HG02678 (cell line): ENCODE measurements around the gene GPR25.

ENCODE experiments used
- ATAC-seq: cut with Tn5 transposase; IDR thresholded peaks from one replicate; pipeline ENCODE4 v1.9.1; 2021; ENCODE audit warnings: mild to moderate bottlenecking, moderate library complexity; ENCODE audit not compliant: unreplicated experiment

The GPR25 gene

DNA sequence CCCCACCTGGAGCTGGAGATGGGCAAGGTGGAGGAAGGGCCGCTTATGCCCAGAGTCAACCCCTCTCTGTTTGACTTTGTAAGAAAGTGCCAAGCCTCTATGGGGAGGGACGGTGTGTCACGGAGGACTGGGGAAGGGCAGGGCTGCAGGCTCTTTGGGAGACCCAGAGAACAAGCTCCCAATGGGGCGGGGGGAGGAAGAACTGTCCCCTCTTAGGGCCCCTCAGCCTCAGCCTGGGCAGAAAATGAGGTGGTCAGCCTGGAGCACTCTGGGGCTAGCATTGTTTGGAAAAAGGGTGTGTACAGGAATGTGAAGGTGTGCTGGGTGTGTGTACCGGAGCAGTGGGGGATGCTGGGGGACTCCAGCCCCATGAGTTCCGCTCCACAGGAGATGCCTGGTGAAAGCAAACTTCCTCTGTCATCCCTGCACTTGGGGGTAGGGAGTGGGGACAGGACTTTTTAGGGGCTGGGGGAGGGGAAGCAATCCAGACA lies 20.7 kb downstream of the GPR25 start:
- ATAC-seq, result no peak

DNA sequence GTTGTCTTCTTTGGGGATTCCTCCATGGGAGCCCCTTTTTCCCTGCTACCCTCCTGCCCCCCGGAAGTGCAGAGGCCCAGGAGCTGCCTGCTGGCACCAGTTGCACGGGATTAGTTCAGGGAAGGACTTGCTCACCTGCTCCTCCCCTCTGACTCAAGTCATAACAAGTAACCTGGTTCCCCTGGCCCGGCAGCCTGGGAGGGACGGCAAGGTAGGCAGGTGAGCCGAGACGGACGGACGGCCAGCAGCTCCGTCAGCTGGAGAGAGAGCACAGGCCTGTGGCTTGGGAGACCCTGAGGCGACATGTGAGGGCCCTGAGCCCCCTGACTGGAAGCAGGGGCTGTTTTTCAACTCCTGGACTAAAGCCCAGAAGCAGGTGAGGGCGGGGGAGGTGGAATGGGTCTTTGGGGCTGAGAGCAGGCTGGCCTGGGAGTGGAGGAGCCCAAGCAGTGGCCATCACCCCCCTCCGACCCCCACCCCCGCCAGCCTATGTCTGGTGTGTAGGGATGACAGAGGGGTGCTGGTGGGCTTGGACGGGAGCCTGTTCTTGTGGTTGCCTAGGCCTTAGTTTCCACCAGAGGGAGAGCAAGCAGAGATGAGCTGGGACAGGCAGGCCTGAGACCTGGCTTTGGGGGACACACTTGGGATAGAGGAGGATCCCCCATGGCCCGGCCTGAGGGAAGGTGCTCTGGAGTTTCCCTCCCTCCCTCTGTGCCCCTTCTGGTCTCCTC lies 22.1 kb downstream of the GPR25 start, which contains the start of gene INAVA:
Gene INAVA (plus strand): TSS at position 189 of the 731 bp plus-strand sequence. CDS start 3,501 bp downstream, outside the sequence.
- no peak for ATAC-seq

DNA sequence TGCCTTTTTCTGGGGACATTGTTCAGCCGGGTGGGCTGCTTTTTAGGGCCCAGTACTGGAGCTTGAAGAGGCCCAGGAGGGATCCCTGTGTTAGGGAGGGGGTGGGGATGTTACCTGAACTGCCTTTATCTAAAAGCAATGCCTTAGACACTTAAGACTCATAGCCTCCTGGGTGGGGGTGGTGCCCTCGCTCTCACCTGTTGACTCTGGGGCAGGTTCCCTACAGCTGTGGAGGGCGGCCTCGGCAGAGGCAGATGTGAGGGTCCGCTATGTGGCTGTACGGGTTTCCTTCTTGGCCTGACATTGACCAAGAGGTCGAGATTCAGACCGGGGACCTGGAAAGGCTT lies 22.6 kb downstream of the GPR25 start:
- no peak for ATAC-seq

DNA sequence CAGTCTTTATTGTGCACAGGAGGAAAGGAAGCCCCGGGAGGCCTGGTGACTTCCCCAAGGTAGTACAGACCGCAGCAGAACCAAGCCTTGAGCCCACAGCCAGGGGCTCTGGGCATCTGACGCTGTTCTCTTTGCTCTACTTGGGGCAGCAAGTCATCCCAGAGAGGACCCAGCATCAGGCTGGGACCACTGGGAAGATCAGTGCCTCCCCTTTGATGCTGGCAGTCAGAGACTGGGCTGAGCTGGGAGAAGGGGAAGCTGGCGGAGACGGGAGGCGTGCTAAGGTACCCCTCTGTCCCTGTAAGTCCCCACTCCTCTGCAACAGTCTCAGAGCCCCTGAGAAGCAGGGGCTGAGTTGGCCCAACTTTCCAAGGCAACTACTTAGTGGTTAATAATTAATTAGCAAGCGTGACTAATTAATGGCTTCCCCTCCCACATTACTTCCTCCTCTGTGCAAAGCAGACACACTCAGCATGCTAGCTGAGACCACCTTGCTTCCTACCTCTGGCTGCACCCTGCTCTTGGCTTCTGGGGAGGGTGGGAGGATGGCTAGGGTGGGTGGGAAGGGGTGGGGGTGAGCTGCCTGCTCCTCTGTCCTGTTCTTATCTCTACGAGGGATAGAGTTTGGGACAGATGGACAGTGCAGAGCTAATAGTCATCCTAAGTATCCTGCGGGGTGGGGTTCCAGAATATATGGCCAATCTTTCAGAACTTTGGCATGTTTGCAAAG lies 23.2 kb downstream of the GPR25 start:
- ATAC-seq, result peak; percentile 51

DNA sequence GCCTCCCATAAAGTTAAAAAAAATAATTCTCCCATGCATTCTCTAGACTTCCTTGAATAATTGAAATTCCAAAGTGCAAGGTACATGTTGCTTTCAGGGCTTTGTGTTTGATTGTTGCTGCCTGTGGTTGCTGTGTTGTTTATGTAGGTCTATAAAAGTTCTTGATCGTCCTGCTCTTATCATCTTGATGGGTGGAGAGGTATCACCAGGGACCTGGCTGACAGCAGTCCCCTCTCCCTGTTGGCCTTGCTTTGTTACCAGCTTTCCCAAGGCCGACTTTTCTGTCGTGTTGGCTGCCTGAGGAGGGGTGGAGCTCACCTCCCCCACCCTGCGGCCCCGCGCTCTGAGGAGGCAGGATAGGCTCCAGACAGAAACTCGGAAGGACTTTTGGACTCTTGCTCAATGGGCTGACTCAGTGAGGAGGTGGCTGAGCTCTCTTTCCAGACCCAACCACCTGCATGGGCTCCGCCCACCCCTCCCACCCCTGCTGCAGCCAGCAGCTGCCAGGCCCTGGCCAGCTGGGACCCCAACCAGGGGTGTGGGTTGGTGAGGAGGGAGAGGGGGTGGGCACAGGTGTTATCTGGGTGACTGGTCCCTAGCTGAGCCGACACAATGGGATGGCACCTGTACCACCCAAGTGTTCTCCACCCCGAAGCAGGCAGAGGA lies 23.9 kb downstream of the GPR25 start:
- ATAC-seq, result no peak

DNA sequence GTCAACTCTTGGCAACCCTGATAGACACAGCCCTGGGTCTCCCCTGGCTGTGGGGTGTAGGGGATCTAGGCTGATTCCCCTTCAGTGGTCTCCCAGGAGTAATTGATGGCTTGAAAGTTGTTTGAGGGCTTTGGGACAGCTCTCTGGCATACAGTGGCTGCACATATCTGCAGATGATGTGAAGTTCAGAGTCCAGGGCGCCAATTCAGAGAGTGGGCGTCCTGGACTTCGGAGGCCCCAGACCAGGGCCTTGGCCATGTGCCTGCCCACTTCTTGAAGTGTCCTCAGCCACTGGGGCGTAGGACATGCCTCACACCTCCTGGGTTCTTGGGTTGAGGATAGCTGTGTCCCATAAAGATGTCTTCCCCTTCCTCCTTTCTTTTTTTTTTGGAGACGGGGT lies 24.5 kb downstream of the GPR25 start:
- ATAC-seq, result no peak

DNA sequence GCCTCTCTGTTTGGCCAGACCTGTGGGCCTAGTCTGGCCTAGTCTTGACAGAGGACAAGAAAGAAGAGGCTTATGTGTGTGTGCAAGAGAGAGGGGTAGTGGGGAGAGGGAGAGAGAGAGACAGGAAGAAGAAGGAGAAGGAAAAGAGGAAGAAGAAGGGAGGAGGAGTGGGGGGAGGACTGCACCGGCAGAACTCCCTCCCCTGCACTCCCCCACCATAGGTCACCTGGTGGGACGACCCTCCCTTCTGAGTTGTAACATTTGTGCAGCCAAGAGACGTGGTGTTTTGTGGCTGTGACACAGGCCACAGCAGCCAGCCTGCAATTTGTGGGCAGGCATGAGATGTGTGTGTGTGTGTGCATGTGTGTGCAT lies 26.2 kb downstream of the GPR25 start:
- no peak for ATAC-seq

DNA sequence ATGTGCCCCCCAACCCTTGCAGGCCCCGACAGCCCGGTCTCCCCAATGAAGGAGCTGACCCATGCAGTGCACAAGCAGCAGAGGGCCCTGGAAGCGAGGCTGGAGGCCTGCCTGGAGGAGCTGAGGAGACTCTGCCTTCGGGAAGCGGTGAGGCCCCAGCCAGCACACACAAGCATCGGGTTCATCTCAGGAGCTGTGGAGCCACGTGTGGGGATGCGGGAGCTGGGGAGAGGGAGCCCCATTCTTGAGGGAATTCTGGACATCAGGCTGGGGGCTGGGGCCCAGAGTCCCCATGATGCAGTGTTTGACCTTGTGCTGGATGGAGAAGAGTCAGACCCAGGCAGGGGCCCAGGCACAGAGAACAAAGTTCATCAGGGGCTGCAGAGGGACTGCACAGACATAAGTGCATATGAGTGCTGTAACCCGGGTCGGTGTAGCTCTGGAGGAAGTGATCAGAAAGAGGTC lies 26.7 kb downstream of the GPR25 start:
- ATAC-seq, result no peak

DNA sequence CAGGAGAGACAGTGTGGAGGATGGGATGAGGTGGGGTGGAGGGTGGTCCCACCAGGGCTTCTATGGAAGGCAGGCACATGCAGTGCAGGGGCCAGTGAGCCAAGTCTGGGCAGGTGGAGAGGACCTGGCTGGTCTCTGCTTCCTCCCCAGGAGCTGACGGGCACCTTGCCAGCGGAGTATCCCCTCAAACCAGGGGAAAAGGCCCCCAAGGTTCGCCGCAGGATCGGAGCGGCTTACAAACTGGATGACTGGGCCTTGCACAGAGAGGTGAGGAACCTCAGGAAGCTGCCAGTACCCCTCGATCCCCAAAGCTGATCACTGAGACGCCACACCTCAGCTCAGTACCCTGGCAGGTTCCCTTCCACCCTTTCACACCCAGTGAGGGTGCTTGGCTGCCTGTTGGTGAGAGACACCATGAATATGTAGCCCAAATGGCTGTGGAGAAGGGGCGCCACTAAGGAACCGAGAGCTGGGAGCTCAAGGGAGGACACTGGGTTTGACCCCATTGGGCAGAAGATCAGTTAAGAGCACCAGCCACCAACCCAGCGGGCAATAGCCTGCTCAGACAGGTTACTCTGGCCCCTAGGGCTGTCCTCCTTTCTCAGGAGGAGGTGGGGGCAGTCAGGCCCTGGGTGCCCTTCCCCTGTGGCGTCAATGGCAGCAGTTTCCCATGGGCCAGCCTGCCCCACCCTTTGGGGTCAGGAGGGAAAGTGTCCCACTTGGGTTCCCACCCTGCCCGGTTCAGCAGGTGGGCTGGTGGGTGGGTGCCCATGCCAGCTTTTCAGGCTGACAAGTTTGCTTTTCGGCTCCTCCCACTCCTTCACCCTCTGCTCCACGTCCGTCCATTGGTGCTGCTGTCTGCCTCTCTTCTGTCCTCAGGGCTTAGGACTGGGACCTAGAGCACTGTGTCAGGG lies 27.4 kb downstream of the GPR25 start:
- ATAC-seq, result no peak

DNA sequence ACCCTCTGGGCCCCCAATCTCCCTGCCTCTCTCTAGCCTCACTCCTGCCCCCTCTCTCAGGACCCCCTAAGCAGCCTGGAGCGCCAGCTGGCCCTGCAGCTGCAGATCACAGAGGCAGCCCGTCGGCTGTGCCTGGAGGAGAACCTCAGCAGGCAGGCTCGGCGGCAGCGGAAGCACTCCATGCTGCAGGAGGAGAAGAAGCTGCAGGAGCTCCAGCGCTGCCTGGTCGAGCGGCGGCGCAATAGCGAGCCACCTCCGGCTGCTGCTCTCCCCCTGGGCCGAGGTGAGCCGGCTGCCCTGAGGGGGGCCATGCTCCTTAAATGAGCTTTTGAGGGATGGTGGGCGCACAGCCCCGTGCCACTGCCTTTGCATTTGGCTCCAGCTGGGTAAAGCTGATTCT lies 28.1 kb downstream of the GPR25 start:
- no peak for ATAC-seq

DNA sequence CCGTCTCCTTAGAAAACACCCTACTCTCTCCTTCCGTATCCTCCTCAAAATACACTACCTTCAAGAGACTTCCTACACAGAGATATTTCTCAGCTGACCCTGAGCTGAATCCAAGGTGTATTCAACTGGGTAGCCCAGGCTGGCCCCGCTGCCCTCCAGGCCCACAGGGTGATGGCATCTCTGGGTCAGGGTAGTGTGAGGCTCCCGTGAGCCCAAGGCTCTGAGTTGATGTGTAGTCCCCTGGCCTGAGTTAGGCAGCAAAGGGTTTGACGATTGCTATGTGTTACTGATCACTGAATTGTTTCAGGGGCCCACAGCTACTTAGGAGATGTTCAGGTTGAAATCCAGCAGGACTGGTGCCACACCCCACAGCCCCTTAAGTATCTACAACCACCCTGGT lies 28.6 kb downstream of the GPR25 start:
- no peak for ATAC-seq

DNA sequence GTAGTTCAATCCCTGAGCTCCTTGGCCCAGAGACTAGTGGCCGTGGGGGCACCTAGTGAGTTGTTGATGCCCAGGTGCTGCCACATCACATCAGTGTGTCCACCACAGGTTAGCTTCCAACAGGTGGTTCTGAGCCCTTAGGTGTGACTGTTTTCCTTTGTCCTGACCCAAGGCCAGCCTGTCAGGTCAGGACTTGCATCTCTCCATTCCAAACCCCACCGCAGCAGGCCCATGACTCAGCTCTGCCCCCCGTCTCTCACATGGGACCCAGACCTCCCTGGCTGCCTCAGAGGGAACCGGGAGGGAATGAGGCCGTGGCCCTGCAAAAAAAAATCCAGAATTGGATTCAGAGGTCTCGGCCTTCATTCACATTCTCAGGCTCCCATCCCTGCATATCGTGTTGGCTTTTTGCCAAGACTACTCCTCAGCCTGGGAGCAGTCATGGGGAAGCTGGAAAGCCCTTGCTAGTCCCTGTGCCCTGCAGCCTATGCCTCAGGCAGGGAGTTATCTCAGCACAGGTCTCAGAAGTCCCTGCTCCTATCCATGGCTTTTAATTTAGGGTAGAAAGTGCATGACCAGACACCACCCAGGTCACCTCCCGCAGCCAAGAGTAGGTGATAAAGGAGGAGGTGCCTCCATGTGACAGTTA lies 29.1 kb downstream of the GPR25 start:
- ATAC-seq, result no peak

DNA sequence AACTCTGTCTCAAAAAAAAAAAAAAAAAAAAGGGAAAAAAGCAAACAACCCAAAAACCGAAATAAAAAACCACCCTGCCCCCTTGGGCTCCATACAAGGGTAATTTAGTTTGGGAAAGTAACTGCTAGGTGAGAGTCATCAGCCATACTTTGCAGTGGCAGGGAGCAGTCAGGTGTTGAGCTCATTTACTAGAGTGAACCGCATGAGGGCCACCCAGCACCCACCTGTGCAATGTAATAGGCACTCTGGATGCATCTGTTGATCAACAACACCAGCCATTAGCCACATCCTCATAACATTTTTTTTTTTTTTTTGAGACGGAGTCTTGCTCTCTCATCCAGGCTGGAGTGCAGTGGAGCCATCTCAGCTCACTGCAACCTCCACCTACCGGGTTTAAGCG lies 31.0 kb downstream of the GPR25 start:
- no peak for ATAC-seq

DNA sequence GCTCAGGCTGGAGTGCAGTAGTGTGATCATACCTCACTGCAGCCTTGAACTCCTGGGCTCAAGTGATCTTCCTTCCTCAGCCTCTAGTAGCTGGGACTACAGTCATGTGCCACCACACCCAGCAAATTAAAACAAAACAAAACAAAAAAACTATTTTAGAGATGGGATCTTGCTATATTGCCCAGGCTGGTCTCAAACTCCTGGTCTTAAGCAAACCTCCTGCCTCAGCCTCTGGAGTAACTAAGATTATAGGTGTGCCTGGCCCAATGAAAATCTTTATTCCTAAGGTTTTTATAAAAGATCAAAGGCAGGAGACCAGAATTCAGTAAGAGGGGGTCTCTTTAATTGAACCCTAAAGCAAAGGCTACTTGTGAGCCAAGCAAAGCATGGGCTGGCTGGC lies 32.0 kb downstream of the GPR25 start:
- ATAC-seq, result no peak

DNA sequence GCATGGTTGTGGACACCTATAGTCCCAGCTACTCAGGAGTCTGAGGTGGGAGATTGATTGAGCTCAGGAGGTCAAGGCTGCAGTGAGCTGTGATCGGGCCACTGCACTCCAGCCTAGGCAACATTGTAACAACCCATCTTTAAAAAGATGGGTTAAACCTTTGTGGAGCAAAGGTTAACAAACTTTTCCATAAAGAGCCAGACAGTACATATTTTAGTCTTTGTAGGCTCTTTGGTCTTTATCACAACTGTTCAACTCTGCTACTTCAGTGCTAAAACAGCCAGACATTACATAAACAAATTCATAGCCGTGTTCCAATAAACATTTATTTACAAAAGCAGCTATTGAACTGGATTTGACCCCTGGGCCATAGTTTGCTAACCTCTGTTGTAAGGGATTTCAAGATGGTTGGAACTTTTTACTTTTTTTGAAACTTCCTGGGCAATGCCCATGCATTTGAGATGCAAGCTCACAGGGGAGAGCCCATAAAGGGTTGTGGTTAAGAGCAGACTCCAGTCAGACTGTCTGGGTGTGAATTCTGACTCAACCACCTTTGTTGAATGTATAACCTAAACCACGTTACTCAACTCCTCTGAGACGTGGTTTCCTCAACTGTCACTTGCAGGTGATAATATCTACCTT lies 32.8 kb downstream of the GPR25 start:
- ATAC-seq, result peak; percentile 42

DNA sequence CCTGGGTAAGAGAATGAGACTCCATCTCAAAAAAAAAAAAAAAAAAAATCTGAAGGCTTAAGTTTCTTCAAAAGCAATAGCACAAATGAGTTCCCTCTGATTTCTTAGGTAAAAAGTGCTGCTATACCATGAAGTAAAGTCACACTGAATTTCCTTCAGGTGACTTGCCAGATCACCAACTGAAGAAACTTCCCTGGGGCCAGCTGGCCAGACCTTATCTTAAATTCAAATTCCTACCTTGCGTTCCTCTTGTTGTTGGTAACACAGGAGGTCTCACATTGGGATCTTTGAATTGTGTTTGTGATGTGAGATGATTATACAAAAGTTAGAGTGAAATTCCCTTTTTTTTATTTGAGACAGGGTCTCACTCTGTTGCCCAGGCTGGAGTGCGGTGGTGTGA lies 33.7 kb downstream of the GPR25 start:
- no peak for ATAC-seq

DNA sequence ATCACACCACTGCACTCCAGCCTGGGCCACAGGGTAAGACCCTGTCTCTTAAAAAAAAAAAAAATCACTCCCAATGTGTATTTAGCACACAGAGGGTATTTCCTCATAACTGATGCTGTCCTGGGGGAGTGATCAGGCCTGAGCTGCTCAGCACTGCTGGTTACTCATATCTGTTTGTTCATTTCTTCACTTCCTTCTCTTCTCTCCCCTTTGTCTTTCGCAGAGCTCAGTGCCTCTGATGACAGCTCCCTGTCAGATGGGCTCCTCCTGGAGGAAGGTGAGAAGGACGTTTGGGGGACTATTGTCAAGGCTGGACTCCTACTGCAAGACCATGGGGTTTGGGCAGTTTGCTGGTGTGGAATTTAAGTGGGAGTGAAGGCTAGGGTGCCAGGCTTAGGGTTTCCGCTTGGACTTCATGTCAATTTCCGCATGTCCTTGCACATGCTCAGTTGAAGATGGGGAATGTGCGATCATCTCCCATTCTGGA lies 34.9 kb downstream of the GPR25 start:
- ATAC-seq, result peak; percentile 64

DNA sequence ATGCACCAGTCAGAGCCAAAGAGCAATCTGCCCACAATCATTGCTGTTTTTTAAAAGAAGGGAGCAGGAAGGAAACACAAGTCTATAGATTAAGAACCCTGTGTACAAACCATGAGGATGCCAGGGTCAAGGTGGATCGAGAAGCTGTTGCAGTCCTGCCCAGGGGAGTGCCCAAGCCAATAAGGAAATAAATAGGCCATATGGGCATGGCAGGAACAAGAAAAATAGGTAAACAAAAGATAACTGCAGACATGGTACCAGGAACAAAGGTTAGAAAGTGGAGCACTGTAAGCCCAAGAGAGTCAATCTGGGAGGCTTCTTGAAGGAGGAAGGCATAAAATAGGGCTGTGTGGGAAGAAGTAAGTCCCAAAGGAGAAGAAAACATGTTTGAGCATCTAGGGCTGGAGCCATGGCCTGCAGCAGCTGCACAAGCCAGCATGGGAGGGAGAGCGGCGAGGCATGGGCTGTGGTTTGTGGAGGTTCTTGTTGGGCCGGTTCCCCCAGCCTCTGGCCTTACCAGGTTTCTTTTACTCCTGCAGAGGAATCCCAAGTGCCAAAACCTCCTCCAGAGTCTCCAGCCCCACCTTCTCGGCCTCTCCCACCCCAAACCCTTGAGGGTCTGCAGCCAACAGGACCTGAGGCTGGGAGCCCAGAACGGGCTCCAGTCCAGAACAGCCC lies 35.5 kb downstream of the GPR25 start:
- no peak for ATAC-seq

DNA sequence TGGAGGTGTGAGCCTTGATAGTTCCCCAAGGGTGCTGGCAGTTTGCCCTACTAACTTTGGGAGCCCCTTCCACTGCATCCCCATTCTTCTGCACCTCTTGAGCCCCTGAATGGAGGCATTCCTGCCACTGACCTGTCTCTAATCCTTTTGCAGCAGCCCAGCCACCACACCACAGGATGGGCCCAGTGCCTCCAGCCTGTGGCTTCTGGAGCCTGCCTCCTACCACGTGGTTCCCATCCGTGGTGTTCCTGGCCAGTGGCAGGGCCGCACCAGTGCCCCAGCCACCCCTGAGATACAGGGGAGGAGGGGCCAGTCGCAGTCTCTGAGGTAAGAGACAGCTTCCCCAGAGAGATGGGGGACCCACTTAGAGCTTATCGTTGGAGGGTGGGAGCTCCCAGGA lies 36.3 kb downstream of the GPR25 start:
- ATAC-seq, result no peak
